GM12878 (cell line): ENCODE measurements around the gene UQCRQ. TPM values are rescaled to one million over a fixed set of nuclear protein-coding genes. Genes with fewer than 3 reads are reported as not detected.

Experiments used
- ATAC-seq: fragments of 200-7000 bp; cut with Tn5 transposase; 3 replicates; pipeline ENCODE4 v1.9.1; 2020; ENCODE audit warnings: mild to moderate bottlenecking, moderate library complexity
- BruUV-seq: library from RNA; stranded (reverse); fragments of 400-500 nt; replicated peaks from 2 replicates; lab custom pipeline; 2021; lab: Mats Ljungman, UMichigan
- CTCF ChIA-PET: fragments of 300-600 bp; sonication (Branson Sonifier 250); formaldehyde crosslinking; extraction: SDS; loops from one replicate; lab custom pipeline; 2021; ENCODE audit warnings: inconsistent platforms; lab: Yijun Ruan, JAX
- POLR2A ChIA-PET: fragments of 350-600 bp; formaldehyde crosslinking; extraction: SDS; loops from one replicate; lab custom pipeline; 2021; ENCODE audit warnings: inconsistent platforms; lab: Charles Lee
- RAD21 ChIA-PET: fragments of 300-600 bp; sonication (Branson Sonifier 250); formaldehyde crosslinking; loops from one replicate; lab custom pipeline; 2023; ENCODE audit warnings: antibody characterized with exemption; ENCODE audit not compliant: unreplicated experiment; lab: Charles Lee
- SMC1A ChIA-PET: fragments of 300-600 bp; sonication (Branson Sonifier 250); formaldehyde crosslinking; loops from one replicate; lab custom pipeline; 2023; ENCODE audit not compliant: unreplicated experiment, uncharacterized antibody; lab: Charles Lee
- DNase-seq: peaks from one replicate; pipeline ENCODE4 v3.0.0-alpha.2; 2011; ENCODE audit warnings: low read depth, low spot score
- FAIRE-seq: peaks from 3 replicates; lab custom pipeline; 2011; peaks lifted over from hg19 to GRCh38; lab: Jason Lieb, UNC
- H2AFZ ChIP-seq: 2 replicates; pipeline ENCODE4 v1.6.0; 2011; ENCODE audit warnings: low read depth, low read length, control low read depth; ENCODE audit not compliant: control insufficient read depth
- H3K27ac ChIP-seq: 2 replicates; pipeline ENCODE4 v1.5.1; 2011; ENCODE audit warnings: control low read depth; ENCODE audit not compliant: control insufficient read depth, insufficient read depth
- H3K27me3 ChIP-seq, 2 experiments: replicated peaks in 1 of 2; 2 replicates each; pipeline versions ENCODE4 v1.6.0 to v1.6.1; 2011; ENCODE audit warnings: low read length in 1 of 2; ENCODE audit not compliant: control insufficient read depth in 2 of 2, insufficient read depth in 2 of 2
- H3K36me3 ChIP-seq, 2 experiments: 2 replicates each; pipeline ENCODE4 v1.5.1; 2011; ENCODE audit warnings: low read length in 1 of 2; ENCODE audit not compliant: control insufficient read depth in 2 of 2, insufficient read depth in 2 of 2
- H3K4me1 ChIP-seq: 2 replicates; pipeline ENCODE4 v1.6.1; 2011; ENCODE audit warnings: mild to moderate bottlenecking, low read length, moderate library complexity, mixed read lengths; ENCODE audit not compliant: control insufficient read depth, insufficient read depth
- H3K4me2 ChIP-seq: 2 replicates; pipeline ENCODE4 v1.6.0; 2011; ENCODE audit warnings: control low read depth; ENCODE audit not compliant: control insufficient read depth, insufficient read depth
- H3K4me3 ChIP-seq: fragments of 200-600 bp; sonication (generic); 2 replicates; pipeline ENCODE4 v1.5.1; 2016
- H3K79me2 ChIP-seq: 2 replicates; pipeline ENCODE4 v1.6.0; 2011; ENCODE audit warnings: low read length; ENCODE audit not compliant: control insufficient read depth, insufficient read depth
- H3K9ac ChIP-seq: 2 replicates; pipeline ENCODE4 v1.8.0; 2011; ENCODE audit warnings: low read length, control low read depth, mixed read lengths; ENCODE audit not compliant: control insufficient read depth, insufficient read depth
- H3K9me3 ChIP-seq: replicated peaks from 3 replicates; pipeline ENCODE4 v1.5.1; 2011; ENCODE audit warnings: mild to moderate bottlenecking, low read length; ENCODE audit not compliant: control insufficient read depth, insufficient read depth
- H4K20me1 ChIP-seq: 2 replicates; pipeline ENCODE4 v1.6.0; 2011; ENCODE audit not compliant: control insufficient read depth, insufficient read depth
- MEF2B ChIP-seq: fragments of 450-650 bp; IDR thresholded peaks from 2 replicates; pipeline ENCODE4 v1.6.1; 2018; ENCODE audit warnings: mild to moderate bottlenecking, moderate library complexity; ENCODE audit not compliant: partially characterized antibody, poor library complexity, severe bottlenecking
- NFYA ChIP-seq: IDR thresholded peaks from 2 replicates; pipeline ENCODE4 v1.6.1; 2011; ENCODE audit warnings: low read depth, mild to moderate bottlenecking, low read length, improper control_type of control experiment, borderline replicate concordance
- RFX5 ChIP-seq: IDR thresholded peaks from 2 replicates; pipeline ENCODE4 v1.6.1; 2011; ENCODE audit warnings: low read depth, low read length, improper control_type of control experiment
- RUNX3 ChIP-seq: IDR thresholded peaks from 2 replicates; pipeline ENCODE4 v1.6.1; 2012; ENCODE audit warnings: low read length, inconsistent platforms
- TARDBP ChIP-seq: IDR thresholded peaks from 2 replicates; pipeline ENCODE4 v1.6.1; 2016; ENCODE audit warnings: borderline replicate concordance
- WGBS: methylation state at CpG from one replicate; pipeline ENCODE4 v1.1.6; 2016; ENCODE audit warnings: low lambda C conversion rate; ENCODE audit not compliant: insufficient replicate concordance, insufficient coverage; ENCODE audit errors: missing lambda C conversion rate; 5-methylcytosine and 5-hydroxymethylcytosine counted together
- in situ Hi-C: fragments of 300-500 bp; cut with MboI; formaldehyde crosslinking; loops from 9 replicates; pipeline ENCODE4 v1.14.3; 2018; ENCODE audit warnings: mixed read lengths
- intact Hi-C: fragments of 100-400 bp; cut with micrococcal nuclease; formaldehyde crosslinking; loops from one replicate; pipeline ENCODE4 v1.14.2; 2022; ENCODE audit not compliant: unreplicated experiment
- polyA plus RNA-seq, 11 experiments: library from polyadenylated mRNA; depleted of rRNA in 4 of 11; unstranded in 6 of 11; stranded (reverse) in 5 of 11; fragments of >200 nt; fragmentation: Nextera tagmentation in 4 of 11; fragmentation: Illumina TruSeq in 1 of 11; extraction: Ambion mirVana in 4 of 11; extraction: Trizol in 1 of 11; gene quantifications; 1 replicate in 1 of 11; 2 replicates in 10 of 11; pipeline versions ENCODE4 v1.2.1 to v1.2.3, GENCODE V29; 2011 to 2016; ENCODE audit warnings: inconsistent platforms in 2 of 11, missing spikeins in 2 of 11, low read depth in 1 of 11
- total RNA-seq, 4 experiments: library from RNA; depleted of rRNA in 3 of 4; stranded (reverse); fragments of >200 nt in 3 of 4; fragmentation: Illumina TruSeq in 1 of 4; extraction: Trizol in 1 of 4; gene quantifications; 2 replicates each; pipeline versions ENCODE4 v1.2.1 to v1.2.3, GENCODE V29; 2013 to 2021
- TF ChIP-seq, protein P1 (sequence below): fragments of 450-650 bp; formaldehyde crosslinking; IDR thresholded peaks from 2 replicates; pipeline ENCODE4 v1.5.0; 2022; ENCODE audit warnings: mild to moderate bottlenecking, missing genetic modification characterization
- TF ChIP-seq, protein P2 (sequence below): fragments of 450-650 bp; IDR thresholded peaks from 2 replicates; pipeline ENCODE4 v1.6.1; 2016; ENCODE audit warnings: mild to moderate bottlenecking
- TF ChIP-seq, protein P3 (sequence below): fragments of 450-650 bp; IDR thresholded peaks from 2 replicates; pipeline ENCODE4 v1.6.1; 2017; ENCODE audit warnings: low read depth, mild to moderate bottlenecking, moderate library complexity
- TF ChIP-seq, protein P4 (sequence below): IDR thresholded peaks from 2 replicates; pipeline ENCODE4 v1.6.1; 2012; ENCODE audit warnings: low read depth, low read length, improper control_type of control experiment

The UQCRQ gene
- total and polyA plus RNA-seq, 10 of the 15 experiments (the other 5 are each of a cell fraction or from before 2014, with no cell fraction given) = 121 to 1,579 (median 408) TPM

DNA sequence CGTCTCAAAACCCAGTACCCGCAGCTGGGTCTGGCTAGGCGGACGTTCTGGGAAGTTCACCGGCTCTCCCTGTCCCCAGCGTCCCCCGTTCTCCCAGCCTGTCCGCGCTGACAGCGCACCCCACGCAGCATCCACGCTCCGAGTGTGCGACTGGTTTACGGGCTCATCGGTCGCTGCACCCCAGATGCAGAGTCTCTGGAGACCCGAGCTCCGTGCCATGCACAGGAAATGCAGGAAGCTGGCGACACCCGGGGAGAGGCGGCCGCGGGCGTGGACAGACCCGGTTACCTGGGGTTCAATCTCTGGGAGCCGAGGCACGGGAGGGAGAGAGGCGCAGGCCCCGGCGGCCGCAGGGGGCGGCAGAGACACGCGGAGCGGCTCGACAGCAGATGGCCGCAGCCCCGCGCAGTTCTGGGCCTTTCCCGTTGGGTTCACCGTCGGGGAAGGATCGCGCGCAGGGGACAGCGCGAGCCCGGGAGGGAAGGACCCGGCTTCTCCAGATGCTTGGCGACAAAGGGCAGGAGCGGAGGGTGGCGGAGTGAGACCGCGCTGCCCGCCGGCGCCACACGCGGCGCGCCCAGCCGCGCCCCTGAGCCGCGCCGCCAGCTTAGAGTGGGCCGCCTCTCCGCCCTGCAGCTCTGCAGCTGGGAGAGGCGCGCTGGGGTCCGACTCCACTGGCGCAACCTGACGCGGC is 36.6 kb upstream of the UQCRQ start:
- Histone ChIP-seq H3K36me3 (no peaks in the 10 kb centered on the region), H3K9me3 (no peaks in the 10 kb centered on the region), H3K9ac (peak overlapping the region; percentile 48; the same call in 1 of the 2 replicates), H3K27me3 (peaks cover 0 to 2% of the 10 kb centered on the region in 2 experiments; a peak in 2 of 4 replicates), H3K4me2 (peak overlapping the region; percentile 79), H4K20me1 (no peaks in the 10 kb centered on the region), H2AFZ (peak overlapping the region; percentile 94), H3K27ac (peak overlapping the region; percentile 18; the same call in 1 of the 2 replicates), H3K4me1 (no peaks in the 10 kb centered on the region; the same call in 1 of the 2 replicates), H3K4me3 (peak overlapping the region; percentile 59), H3K79me2 (no peaks in the 10 kb centered on the region)
- in situ Hi-C loops = loop anchor here (10.0 kb wide), 1 partner anchor 305 kb away; no protein-coding TSS in a partner anchor
- BruUV-seq = no TSS peak
- ATAC-seq (peak; percentile 90), FAIRE-seq (no peak), DNase-seq (no peak)
- RAD21 ChIA-PET = interaction anchor here (0.6 to 2.4 kb wide), 4 partner anchors 10 to 53 kb away, joined by 3 to 13 read pairs (median 4); partner anchors contain the start of gene SOWAHA
- WGBS = 1% methylated on average over 75 of the region's 75 CpGs
- SMC1A ChIA-PET = interaction anchor here (1.0 to 3.2 kb wide), 5 partner anchors 34 to 238 kb away, joined by 3 to 16 read pairs (median 4); partner anchors contain the start of genes AFF4, GDF9 and UQCRQ
- POLR2A ChIA-PET = interaction anchor here (0.9 to 1.1 kb wide), 2 partner anchors 36 to 37 kb away, joined by 3 read pairs; no protein-coding TSS in a partner anchor
- intact Hi-C loops = loop anchor here (1.0 to 2.0 kb wide), 2 partner anchors 37 to 53 kb away; partner anchors contain the start of genes GDF9 and UQCRQ
- CTCF ChIA-PET = interaction anchor here (0.5 to 6.0 kb wide), 14 partner anchors 10 to 696 kb away, joined by 3 to 46 read pairs (median 3); partner anchors contain the start of genes GDF9 and UQCRQ
- no peak for TF ChIP-seq RFX5
- TF ChIP-seq MEF2B = no peak
- TF ChIP-seq, protein P1, sequence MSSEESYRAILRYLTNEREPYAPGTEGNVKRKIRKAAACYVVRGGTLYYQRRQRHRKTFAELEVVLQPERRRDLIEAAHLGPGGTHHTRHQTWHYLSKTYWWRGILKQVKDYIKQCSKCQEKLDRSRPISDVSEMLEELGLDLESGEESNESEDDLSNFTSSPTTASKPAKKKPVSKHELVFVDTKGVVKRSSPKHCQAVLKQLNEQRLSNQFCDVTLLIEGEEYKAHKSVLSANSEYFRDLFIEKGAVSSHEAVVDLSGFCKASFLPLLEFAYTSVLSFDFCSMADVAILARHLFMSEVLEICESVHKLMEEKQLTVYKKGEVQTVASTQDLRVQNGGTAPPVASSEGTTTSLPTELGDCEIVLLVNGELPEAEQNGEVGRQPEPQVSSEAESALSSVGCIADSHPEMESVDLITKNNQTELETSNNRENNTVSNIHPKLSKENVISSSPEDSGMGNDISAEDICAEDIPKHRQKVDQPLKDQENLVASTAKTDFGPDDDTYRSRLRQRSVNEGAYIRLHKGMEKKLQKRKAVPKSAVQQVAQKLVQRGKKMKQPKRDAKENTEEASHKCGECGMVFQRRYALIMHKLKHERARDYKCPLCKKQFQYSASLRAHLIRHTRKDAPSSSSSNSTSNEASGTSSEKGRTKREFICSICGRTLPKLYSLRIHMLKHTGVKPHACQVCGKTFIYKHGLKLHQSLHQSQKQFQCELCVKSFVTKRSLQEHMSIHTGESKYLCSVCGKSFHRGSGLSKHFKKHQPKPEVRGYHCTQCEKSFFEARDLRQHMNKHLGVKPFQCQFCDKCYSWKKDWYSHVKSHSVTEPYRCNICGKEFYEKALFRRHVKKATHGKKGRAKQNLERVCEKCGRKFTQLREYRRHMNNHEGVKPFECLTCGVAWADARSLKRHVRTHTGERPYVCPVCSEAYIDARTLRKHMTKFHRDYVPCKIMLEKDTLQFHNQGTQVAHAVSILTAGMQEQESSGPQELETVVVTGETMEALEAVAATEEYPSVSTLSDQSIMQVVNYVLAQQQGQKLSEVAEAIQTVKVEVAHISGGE (CRISPR knock-in tag) = no peak
- TF ChIP-seq, protein P2, sequence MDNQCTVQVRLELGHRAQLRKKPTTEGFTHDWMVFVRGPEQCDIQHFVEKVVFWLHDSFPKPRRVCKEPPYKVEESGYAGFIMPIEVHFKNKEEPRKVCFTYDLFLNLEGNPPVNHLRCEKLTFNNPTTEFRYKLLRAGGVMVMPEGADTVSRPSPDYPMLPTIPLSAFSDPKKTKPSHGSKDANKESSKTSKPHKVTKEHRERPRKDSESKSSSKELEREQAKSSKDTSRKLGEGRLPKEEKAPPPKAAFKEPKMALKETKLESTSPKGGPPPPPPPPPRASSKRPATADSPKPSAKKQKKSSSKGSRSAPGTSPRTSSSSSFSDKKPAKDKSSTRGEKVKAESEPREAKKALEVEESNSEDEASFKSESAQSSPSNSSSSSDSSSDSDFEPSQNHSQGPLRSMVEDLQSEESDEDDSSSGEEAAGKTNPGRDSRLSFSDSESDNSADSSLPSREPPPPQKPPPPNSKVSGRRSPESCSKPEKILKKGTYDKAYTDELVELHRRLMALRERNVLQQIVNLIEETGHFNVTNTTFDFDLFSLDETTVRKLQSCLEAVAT = no peak
- TF ChIP-seq RUNX3 = peak; percentile 45; the same call in 1 of the 2 replicates
- TF ChIP-seq, protein P3, sequence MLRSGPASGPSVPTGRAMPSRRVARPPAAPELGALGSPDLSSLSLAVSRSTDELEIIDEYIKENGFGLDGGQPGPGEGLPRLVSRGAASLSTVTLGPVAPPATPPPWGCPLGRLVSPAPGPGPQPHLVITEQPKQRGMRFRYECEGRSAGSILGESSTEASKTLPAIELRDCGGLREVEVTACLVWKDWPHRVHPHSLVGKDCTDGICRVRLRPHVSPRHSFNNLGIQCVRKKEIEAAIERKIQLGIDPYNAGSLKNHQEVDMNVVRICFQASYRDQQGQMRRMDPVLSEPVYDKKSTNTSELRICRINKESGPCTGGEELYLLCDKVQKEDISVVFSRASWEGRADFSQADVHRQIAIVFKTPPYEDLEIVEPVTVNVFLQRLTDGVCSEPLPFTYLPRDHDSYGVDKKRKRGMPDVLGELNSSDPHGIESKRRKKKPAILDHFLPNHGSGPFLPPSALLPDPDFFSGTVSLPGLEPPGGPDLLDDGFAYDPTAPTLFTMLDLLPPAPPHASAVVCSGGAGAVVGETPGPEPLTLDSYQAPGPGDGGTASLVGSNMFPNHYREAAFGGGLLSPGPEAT = no peak
- no peak for TF ChIP-seq TARDBP
- TF ChIP-seq NFYA = no peak
- TF ChIP-seq, protein P4, sequence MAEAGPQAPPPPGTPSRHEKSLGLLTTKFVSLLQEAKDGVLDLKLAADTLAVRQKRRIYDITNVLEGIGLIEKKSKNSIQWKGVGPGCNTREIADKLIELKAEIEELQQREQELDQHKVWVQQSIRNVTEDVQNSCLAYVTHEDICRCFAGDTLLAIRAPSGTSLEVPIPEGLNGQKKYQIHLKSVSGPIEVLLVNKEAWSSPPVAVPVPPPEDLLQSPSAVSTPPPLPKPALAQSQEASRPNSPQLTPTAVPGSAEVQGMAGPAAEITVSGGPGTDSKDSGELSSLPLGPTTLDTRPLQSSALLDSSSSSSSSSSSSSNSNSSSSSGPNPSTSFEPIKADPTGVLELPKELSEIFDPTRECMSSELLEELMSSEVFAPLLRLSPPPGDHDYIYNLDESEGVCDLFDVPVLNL = no peak
